Astrocyte of the cerebellum (primary cell): ENCODE results near the gene C9orf153.

Experiments
- DNase-seq: peaks from one replicate; pipeline ENCODE4 v3.0.0-alpha.2; 2011; ENCODE audit warnings: low read depth
- H3K4me3 ChIP-seq: 2 replicates; pipeline ENCODE4 v1.5.1; 2011; ENCODE audit warnings: mild to moderate bottlenecking, low read depth, low read length, moderate library complexity
- in situ Hi-C: cut with HindIII; loops from 2 replicates; pipeline ENCODE4 v1.10.0; 2017; ENCODE audit warnings: low sequenced_read_pairs
- TF ChIP-seq, protein P1 (sequence below): IDR thresholded peaks from 2 replicates; pipeline ENCODE4 v1.5.1; 2012; ENCODE audit warnings: low read length, low read depth, moderate library complexity, mild to moderate bottlenecking; ENCODE audit errors: missing control alignments

C9orf153 gene

DNA sequence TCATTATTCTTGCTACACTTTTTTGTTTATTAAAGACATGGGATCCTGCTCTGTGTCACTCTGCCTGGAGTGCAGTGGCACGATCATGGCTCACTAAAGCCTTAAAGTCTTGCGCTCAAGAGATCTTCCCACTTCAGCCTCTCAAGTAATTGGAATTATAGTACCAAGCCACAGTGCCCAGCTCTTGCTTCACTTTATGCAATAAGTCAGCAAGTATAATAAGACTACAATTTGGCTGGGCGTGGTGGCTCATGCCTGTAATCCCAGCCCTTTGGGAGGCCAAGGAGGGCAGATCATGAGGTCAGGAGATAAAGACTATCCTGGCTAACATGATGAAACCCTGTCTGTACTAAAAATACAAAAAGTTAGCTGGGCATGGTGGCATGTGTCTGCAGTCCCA, 5.9 kb downstream of the C9orf153 start:
- in situ Hi-C loops, result no loop called here
- no peak for DNase-seq
- no peak overlapping the region for H3K4me3 ChIP-seq
- TF ChIP-seq, protein P1, sequence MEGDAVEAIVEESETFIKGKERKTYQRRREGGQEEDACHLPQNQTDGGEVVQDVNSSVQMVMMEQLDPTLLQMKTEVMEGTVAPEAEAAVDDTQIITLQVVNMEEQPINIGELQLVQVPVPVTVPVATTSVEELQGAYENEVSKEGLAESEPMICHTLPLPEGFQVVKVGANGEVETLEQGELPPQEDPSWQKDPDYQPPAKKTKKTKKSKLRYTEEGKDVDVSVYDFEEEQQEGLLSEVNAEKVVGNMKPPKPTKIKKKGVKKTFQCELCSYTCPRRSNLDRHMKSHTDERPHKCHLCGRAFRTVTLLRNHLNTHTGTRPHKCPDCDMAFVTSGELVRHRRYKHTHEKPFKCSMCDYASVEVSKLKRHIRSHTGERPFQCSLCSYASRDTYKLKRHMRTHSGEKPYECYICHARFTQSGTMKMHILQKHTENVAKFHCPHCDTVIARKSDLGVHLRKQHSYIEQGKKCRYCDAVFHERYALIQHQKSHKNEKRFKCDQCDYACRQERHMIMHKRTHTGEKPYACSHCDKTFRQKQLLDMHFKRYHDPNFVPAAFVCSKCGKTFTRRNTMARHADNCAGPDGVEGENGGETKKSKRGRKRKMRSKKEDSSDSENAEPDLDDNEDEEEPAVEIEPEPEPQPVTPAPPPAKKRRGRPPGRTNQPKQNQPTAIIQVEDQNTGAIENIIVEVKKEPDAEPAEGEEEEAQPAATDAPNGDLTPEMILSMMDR, result no peak

DNA sequence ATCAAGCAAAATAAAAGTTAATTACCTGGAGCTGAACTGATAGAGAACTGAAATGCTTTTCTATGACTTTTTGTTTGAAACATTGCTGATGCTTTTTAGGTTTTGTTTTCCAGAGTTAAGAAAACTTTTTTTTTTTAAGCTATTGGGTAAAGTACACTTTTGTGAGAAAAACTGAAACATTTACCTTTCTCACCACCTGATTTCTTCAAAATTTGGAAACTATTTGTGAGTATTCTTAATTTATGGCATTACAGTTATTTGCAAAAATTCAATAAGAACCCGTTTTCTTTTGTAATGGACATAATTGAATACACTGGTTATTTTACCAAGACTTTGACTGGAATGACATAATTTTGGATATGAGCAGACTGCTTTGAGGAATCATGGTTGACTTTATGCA, 6.6 kb downstream of the C9orf153 start:
- TF ChIP-seq, protein P1, result no peak
- no peak for DNase-seq
- in situ Hi-C loops, result no loop called here
- H3K4me3 ChIP-seq, result no peak overlapping the region

DNA sequence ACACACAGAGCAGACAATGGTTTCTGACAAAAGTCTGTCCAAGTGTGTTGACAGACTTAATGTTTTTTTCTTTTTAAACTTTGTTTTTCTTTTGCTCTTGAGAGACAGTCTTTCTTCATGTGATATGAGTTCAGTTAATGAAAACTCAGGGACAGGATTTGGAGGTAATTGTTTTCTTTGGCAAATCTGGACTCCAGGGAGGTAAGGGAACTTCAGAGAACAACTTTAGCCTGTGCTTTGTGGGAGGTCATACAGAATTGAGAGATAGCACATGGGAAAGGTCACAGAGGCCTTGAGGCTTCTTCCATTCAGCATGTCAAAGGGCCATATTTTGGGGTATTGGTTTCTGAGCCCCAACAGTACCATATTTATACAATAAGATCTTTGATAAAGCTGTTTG, 9.3 kb downstream of the C9orf153 start:
- DNase-seq, result no peak
- no peak overlapping the region for H3K4me3 ChIP-seq
- TF ChIP-seq, protein P1, result no peak
- in situ Hi-C loops, result no loop called here

DNA sequence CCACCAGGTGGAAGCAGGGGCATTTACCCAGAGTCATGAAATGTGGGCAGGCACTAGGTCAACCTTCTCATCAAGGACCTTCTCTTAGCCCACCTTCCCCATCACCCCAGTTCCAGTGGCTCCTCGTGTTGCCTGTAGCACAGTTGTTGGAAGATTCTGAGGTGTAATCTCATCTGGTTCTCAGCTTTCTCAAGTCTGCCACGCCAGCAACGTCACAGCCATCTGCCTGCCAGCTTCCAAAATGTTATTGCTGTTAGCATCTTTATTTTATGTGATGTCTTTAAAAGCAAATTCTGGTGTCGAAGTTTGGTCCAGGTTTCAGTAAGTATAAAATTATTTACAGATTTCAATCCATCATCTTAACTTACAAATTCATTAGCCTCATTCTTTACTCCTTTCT, 10.7 kb downstream of the C9orf153 start:
- no peak overlapping the region for H3K4me3 ChIP-seq
- in situ Hi-C loops, result no loop called here
- no peak for DNase-seq
- TF ChIP-seq, protein P1, result no peak

DNA sequence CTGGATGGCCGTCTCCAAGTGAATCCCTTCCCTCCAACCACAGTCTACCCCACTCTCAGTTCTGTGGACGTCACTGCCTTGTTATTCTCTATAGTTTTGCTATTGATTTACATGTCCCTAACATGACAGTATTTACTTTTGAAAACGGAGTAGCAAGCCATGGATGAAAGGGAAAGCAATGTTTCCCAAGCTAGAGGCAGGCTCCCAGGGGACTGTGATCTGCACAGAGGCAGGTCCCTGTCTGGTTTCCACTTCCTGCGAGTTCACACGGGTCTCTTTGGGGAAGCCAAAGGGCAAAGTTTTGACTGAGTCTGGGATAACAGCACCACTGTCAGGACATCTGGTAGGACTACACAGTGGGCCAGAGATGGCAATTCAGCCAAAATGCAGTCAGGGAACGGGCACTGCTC, 12.7 kb downstream of the C9orf153 start:
- H3K4me3 ChIP-seq, result no peak overlapping the region
- no peak for DNase-seq
- TF ChIP-seq, protein P1, result no peak
- in situ Hi-C loops, result no loop called here

DNA sequence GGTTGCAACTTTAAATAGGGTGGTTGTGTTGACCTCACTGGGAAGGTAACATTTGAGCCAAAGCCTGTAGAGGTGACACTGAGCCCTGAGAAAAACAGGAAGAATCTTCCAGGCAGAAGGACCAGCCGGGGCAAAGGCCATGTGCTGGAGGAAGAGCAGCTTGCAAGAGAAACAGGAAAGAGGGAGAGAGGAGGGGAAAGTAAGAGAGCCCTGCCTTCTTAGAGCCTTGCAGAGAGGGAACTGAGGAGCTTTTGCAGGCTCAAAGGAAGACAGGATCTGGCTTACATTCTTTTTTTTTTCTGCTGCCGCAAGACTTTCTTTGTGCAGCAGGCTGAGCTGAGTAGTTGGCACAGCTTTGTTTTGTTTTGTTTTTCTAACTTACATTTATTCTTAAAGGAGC, 17.4 kb downstream of the C9orf153 start:
- TF ChIP-seq, protein P1, result no peak
- no peak for DNase-seq
- in situ Hi-C loops, result no loop called here
- no peak overlapping the region for H3K4me3 ChIP-seq

DNA sequence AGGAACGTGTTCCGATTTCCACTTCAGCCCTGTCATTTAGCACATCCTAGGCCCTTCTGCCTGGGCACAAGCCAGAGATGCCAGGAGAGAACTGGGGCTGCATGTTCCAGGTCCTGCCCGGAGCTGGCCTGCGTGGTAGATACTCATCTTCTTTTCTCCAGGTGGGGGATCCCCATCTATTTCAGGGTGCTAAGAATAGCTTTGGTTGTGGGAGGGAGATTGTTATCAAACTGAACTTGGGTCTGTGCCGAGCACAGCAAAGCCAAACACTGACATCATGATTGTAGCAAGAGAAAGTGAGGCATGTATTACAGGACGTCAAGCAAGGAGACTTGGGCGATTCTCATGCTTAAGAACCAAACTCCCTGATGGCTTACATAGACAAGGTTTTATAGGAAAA, 18.2 kb downstream of the C9orf153 start:
- no peak for DNase-seq
- TF ChIP-seq, protein P1, result no peak
- H3K4me3 ChIP-seq, result no peak overlapping the region
- in situ Hi-C loops, result no loop called here
